ENCODE results near the gene BMP8B.
A peak's percentile ranks its signal among the peaks of the same experiment; 100 is the strongest.
"Not testable (repeated sequence)": the region's sequence is repeated elsewhere in the genome, so short reads cannot be mapped to it uniquely, and the experiment has no call there.

The BMP8B gene

GRCh38 chr1:39776886-39777285 lies 11.8 kb downstream of the BMP8B start:
- no peak for DNase-seq

DNA sequence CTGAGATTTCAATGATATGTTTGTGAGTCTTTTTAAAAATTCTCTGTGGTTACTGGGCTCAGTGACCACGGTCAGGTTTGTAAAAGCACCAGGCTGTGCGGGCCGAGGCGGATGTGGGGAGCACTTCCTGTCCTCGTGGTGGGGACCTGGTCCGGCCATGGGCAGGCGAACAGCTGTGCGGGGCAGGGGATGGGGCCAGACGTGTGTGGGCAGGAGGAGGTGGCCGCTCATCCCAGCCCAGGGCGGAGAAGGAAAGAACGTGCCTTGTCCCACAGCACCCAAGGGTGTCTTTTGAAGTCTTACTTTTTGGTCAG lies 12.3 kb downstream of the BMP8B start:
- peak in 1 of 2 donors; percentile 27 for DNase-seq

GRCh38 chr1:39775676-39776399 lies 12.8 kb downstream of the BMP8B start:
- DNase-seq: not testable (repeated sequence)

DNA sequence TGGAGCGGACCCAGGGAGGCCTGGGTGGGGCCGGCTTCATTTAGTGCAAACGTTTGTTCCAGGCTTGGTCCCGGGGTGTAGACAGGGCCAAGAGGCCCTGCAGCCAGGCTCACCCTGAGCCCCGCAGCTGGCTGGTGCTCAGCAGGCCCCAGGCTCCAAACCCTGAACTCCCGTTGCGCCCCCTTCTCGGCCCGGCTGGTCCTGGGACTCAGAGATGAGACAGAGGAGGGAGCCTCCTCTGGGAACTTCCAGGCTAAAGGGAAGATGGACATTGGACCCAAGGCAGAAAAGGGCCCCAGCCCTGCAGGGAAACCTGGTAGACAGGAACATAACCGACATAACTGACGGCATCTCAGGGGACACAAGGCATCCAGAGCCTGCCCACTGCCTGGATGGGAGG lies 13.5 kb downstream of the BMP8B start:
- DNase-seq: not testable (repeated sequence)

GRCh38 chr1:39773369-39773979 lies 15.2 kb downstream of the BMP8B start:
- not testable (repeated sequence) for DNase-seq

DNA sequence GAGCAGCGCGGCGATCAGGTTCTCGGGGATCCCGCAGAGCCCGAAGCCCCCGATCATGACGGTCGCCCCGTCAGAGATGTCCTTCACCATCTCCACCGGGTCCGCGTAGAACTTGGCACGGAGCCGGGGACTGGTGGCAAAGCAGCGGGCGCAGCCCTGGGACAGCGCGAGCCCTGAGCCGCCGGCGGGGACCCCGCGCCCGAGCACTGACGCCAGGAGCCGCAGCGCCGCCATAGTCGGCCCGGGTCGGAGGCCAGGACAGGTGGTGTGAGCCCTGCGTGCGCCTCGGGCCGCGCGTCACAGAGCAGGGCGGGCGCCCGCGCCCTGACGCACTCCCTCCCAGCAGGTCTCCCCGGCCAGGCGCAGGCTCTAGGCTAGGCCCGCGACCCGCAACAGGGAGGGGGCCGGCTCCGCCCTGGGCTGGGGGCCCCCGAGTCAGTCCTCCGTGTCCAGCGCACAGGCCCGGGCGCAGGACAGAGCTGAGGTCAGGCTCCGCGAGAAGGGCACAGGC lies 17.6 kb downstream of the BMP8B start, which contains the start of gene OXCT2:
TSS of gene OXCT2 (minus strand) at position 327 of the 511 bp plus-strand sequence. CDS start at position 234, 93 bp downstream.
- DNase-seq: not testable (repeated sequence)

DNA sequence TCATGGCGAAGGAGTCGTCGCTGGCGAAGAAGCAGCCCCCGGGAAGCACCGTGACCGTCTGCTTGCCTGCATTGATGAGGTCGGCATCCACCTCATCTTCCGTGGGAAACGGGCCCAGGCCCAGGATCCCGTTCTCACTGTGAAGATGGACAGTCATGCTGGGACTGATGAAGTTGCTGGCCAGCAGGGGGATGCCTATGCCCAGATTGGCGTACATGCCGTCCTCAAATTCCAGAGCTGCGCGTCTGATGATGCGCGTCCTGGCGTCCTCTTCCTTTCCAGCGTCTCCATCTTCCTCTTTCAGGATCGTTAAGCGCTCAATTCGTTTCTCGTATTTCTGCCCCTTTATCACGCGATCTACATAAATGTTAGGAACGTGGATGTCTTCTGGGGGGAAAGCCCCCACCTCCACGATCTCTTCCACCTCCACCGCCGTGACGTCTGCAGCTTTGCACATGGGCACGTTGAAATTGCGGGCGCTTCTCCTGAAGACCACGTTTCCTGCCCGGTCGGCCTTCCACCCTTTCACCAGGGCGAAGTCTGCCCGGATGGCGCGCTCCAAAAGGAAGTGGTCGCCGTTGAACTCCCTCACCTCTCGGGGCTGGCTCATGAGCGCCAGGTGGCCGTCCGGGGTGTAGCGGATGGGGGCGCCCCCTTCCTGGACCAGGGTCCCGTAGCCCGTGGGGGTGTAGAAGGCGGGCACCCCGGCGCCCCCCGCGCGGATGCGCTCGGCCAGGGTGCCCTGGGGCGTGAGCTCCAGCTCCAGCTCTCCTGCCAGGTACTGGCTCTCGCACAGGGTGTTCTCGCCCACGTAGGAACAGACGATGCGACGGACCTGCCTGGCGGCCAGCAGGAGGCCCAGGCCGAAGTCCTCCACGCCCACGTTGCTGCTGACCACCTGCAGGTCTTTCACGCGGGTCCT lies 18.3 kb downstream of the BMP8B start:
- DNase-seq: peak in 1 of 2 donors; percentile 23

GRCh38 chr1:39769502-39769901 lies 19.2 kb downstream of the BMP8B start:
- not testable (repeated sequence) for DNase-seq

DNA sequence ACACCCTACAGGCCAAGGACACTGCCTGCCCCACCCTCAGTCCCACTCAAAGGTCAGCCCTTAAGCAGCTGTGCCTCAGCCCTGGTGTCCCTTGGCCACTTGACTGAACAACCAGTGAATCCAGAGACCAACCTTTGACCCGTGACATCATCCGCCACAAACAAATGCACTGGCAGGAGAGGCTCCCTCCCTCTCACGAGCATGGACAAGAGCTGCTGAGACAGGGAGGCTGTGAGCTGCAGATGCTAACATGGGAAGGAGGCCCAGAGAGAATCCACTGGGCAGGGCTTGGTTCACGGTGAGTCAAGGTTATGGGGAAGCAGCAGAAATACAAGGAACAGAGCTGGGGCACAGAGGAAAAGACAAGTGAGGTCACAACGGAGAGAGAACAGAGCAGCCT lies 22.2 kb downstream of the BMP8B start:
- DNase-seq: not testable (repeated sequence)

GRCh38 chr1:39764512-39764911 lies 24.2 kb downstream of the BMP8B start:
- DNase-seq: not testable (repeated sequence)

DNA sequence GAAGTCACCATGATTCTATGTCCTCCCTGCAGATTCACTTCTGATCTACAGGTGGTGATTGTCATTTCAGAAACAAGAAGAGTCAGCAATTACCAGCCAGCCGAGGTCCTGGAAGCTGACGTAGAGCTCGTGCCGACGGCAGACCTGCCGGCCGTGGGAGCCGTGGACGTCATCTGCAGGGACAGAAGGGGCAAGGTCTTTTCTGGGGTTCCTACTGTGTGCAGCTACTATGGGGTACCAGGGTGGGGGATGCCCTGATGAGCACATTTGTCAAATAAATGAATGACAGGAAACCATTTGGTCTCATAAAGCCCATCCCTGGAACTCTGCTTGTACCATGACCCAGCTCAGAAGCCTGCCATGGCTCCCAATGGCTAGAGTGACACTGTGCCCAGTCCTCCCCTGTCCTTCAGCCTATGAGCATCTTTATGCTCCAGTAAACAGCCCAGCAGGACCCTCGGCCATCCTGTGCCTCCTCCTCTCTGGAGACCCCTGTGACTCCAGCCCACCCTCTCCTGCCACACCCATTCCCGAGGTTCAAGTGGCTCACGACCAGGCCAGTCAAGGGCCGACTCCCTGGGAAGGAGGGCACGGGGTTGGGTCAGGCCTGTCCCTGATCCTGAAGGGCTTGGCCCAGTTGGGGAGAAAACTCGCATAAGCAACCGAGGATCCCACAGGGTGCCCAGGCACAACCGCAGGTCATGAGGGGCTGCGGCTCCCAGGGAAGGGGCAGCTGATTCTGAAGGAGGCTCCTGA lies 24.9 kb downstream of the BMP8B start:
- DNase-seq: not testable (repeated sequence)

DNA sequence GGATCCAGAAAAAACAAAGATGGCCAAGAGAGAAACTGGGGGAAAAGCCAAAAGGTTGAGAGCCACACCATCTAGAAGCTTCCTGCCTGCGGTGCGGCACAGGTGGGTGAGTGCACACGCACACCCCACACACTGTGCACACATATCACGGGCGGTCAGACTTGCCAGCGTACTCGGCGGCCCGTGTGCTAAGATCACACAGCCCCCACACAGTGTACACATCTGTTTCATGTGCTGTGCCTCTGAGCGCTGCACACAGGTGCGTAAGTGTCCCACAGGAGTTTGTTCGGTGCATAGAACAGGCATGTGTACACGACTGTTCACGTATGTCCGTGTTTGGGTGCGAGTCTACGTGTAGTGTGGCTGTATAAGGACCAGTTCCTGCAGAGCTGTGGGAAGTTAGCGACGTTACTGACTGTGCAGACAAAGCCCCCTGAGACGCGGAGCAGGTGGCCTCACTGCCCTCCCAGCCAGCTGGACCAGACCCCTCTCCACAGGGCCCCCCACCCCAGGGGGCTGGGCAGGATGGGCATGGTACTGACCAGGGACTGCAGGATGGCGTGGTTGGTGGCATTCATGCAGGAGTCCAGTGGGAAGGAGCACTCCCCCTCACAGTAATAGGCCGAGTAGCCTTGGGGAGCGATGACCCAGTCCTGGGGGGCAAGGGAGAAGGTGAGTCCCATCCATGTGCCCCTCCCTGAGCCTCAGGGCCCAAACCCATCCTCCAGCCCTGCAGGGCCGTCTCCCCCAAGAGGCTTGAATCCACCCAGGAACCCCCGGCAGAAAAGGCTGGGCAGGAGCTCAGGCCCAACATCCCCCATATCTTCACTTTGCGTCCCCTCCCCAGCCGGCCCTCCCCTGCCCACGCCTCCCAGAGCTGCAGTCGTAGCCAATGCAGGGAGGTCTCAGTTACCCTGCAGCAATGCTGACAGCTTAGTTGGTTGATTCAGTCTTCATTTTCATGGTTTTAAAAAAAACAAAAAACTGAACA lies 25.8 kb downstream of the BMP8B start:
- no peak for DNase-seq

- DNase-seq: no peak
These were observed 27.0 kb downstream of the BMP8B start for GRCh38 chr1:39761557-39762260.

DNA sequence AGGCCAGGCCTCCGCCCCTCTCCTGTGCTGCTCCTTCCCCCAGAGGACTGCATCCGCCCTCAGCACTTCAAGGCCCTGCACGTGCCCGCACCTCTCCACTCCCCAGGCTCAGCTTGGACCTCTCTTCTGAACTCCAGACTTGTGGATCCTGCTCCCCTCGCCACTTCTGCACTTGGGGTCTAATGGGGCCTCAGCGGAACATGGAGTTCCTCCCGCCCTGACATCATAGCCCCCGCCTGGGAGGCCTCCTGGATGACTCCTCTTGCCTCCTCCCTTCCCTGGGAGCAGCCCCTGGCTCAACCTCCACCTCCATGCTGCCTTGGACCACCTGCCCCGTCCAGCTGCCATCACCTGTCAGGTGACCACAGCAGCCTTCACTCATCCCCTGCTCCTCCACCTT lies 27.6 kb downstream of the BMP8B start:
- DNase-seq: no peak

- no peak for DNase-seq
These were observed 28.3 kb downstream of the BMP8B start for GRCh38 chr1:39760074-39761008.

GRCh38 chr1:39759436-39759726 lies 29.3 kb downstream of the BMP8B start:
- no peak for DNase-seq

DNA sequence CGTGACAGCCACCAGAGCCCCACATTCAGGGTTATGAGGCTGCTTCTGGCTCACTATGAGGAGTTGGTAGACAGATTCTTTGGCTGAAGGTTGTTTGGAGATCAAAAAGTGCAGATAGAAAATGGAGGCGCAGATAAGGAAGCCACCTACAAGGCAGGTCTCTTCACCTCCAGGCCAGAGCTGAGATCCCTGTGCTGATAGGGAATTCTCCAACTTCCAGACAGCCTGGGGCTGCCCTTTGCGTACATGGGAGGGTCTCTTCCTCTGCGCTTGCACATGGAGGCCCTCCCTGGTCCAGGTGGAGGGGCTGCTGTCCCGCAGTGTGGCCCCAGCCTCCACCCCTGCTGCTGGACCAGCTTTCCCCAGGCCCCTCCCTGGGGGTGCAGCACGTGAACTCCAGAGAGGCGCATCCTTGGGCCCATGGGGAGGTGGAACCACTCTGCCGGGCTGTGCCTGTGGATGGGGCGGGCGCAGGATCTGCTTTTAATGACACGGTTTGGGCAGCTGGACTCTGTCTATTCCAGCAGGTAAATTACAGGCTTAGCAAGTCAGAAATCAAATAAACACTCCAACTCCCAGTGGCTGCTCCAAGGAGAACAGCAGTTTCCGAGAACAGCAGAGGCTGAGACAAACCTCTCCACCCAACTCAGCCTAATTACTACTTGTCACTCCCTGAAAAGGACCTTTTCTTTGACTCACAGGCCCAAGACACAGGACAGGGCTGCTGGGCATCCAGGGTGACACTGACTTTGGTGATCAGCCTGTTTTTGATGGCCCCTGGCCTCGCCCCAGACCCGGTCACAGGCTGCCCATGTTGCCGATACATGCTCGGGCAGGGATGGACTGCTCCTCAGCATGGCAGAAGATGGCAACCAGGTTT lies 29.9 kb downstream of the BMP8B start:
- no peak for DNase-seq

GRCh38 chr1:39757501-39757900 lies 31.2 kb downstream of the BMP8B start:
- DNase-seq: no peak
